ENCODE data around the gene ATP5PO. TPM values are rescaled to one million over a fixed set of nuclear protein-coding genes. Genes with fewer than 3 reads are reported as not detected.

Gene ATP5PO, protein sequence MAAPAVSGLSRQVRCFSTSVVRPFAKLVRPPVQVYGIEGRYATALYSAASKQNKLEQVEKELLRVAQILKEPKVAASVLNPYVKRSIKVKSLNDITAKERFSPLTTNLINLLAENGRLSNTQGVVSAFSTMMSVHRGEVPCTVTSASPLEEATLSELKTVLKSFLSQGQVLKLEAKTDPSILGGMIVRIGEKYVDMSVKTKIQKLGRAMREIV
- 100 to 1,000 TPM; 135 to 179 (median 176) TPM for total RNA-seq

DNA sequence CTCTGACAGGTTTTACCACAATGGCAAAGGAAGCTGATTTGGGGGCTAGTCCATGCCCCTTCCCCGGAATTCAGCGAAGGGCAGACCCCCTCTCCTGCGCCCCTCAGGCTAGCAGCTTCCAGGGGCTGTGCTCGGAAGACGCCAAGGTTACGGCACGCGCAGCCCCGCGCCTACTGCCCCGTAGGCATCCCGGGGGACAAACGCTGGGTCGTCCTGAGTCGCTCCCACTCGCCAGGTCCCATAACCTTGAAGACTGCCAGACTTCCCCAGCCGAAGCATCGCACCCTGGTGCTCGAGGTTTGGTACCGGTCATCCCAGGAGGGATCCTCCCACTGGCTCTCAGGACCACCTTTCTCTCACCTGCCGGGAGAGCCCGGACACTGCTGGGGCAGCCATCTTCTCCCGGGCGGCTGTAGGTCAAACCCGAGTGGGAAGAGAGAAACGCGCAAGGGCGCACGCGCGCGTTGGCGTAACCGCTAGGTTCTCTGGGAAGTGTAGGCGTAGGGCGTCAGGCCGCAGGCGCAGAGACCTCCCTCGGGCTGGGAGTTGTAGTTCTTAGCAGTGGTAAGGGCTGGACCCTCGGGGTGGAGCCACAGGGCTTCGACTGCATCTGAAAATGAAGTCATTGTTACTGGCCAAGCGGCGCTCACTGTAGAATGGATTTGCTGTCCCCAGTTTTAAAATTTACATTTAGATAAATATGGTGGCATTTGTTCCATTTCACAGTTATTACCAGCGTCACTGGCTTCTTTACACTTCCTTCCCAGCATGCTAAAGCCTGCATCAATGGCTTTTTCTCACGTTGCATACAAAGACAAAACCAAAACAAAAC lies at the start of gene ATP5PO:
Gene ATP5PO (minus strand): TSS at position 437 of the 832 bp plus-strand sequence. CDS start 41 bp downstream, at position 396.
- no peaks in the 10 kb centered on the region for H3K27me3 Mint-ChIP-seq (ENCODE audit: low read depth)

DNA sequence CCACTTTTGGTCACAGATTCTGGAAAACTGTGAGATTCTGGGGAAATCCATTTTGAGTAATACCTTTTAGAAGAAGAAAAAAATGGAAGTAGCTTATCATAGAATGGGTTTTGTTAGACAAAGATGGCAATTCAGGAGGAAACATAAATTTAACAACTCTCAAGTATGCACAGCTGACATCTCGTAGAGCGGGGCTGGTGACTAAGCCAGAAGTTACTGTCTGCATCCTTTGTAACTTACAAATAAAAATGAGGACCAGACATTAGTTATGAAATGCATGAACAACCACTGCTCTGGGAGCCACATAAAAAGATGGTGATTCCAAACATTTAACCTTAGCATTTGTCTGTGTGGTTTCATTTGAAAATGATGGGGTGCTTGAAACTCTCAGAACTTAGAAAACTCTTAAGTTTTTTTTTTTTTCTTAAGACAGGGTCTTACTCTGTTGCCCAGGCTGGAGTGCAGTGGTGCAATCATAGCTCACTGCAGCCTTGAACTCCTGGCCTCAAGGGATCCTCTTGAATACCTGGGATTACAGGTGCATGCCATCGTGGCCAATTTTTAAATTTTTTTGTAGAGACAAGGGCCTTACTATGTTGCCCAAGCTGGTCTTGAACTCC lies 49.2 kb upstream of the ATP5PO start:
- Mint-ChIP-seq H3K4me3 (no peak overlapping the region), H3K27me3 (ENCODE audit: low read depth) (no peaks in the 10 kb centered on the region), H3K9me3 (peaks cover 1% of the 10 kb centered on the region), H3K4me1 (ENCODE audit: low read depth) (peaks cover 20% of the 10 kb centered on the region), H3K36me3 (ENCODE audit: insufficient read depth) (peaks cover 40% of the 10 kb centered on the region)
- no peak for DNase-seq
- no peak for ATAC-seq

More for the DNA sequence above, at the start of gene ATP5PO:
- peak within 1 kb of the TSS; percentile 98 for H3K4me3 Mint-ChIP-seq
- no peaks in the 10 kb centered on the region for H3K9me3 Mint-ChIP-seq
- DNase-seq (peak; percentile 94), ATAC-seq (peak; percentile 99)
- peaks cover 29% of the 10 kb centered on the region for H3K4me1 Mint-ChIP-seq (ENCODE audit: low read depth)
- peaks cover 18% of the 10 kb centered on the region for H3K36me3 Mint-ChIP-seq (ENCODE audit: insufficient read depth)

DNA sequence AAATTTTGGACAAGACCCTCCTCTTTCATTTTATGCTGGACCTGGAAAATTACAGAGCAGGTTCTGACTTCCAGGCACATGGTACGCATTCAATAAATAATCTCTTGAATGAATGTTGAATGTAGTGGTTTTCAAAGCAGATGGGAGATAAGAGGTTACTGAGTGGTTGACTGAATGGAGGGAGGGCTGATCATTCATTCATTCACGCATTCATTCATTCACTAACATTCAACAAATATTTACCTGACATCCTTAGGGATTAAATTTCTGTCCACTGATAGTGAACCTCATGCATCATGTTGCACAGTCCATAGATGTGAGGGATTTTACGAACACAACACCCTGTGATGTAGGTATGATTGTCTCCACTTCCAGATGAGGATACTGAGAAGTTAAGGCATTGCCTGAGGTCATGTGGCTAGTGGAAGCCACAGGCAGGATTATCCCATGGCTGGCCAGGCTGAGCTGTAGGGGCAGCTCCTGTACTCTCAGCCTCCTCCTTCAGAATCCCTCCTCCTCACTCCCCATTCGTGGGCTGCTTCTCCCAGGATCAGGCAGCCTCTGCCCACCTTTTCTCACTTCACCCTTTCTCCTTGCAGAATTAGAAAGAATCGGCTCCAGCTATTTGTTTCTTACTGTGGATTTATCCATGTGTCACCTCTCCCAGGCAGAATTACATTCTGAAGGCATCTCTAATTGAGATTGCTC lies 48.4 kb upstream of the ATP5PO start:
- Mint-ChIP-seq H3K27me3 (ENCODE audit: low read depth) (no peaks in the 10 kb centered on the region), H3K36me3 (ENCODE audit: insufficient read depth) (peaks cover 38% of the 10 kb centered on the region), H3K9me3 (peaks cover 8% of the 10 kb centered on the region), H3K4me3 (no peak overlapping the region), H3K4me1 (ENCODE audit: low read depth) (peaks cover 19% of the 10 kb centered on the region)
- DNase-seq (no peak), ATAC-seq (no peak)

DNA sequence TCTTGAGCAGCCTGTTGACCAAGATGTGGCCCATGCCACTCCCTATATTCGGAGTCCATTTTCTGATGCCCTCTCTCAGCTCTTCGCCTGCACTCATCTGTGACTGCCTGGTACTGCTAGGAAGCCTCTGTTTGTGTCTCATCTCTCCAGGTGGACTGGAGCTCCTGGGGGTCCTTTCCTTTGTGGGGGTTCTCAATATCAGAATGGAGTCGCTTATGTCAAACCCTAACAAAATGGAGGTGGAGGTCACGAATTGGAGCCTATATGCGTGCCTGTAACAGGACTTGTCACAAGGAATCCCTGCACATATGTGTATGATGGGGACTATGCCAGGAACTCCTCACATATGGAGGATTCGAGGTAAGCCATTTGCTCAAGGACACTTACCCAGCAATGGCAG lies 46.7 kb upstream of the ATP5PO start:
- DNase-seq (no peak), ATAC-seq (no peak)
- peaks cover 19% of the 10 kb centered on the region for H3K4me1 Mint-ChIP-seq (ENCODE audit: low read depth)
- no peak overlapping the region for H3K4me3 Mint-ChIP-seq
- H3K27me3 Mint-ChIP-seq (ENCODE audit: low read depth), result no peaks in the 10 kb centered on the region
- peaks cover 37% of the 10 kb centered on the region for H3K36me3 Mint-ChIP-seq (ENCODE audit: insufficient read depth)
- H3K9me3 Mint-ChIP-seq, result peaks cover 14% of the 10 kb centered on the region

DNA sequence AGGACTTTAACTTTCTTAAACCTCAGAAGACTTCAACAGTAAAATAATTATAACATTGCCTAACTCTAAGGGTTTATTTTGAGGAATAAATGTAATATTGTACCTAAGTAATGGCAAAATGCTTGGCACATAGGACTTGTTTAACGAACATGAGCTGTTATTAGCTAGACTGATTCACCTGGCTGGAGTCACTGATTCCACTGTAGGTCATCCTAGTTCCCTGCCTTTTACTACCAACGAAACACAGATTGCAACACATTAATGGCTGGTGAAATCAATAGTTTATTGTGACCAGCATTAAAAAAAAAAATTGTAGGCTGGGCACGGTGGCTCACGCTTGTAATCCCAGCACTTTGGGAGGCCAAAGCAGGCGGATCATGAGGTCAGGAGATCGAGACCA lies 45.5 kb upstream of the ATP5PO start:
- ATAC-seq (no peak), DNase-seq (no peak)
- Mint-ChIP-seq H3K4me1 (ENCODE audit: low read depth) (peaks cover 28% of the 10 kb centered on the region), H3K36me3 (ENCODE audit: insufficient read depth) (peaks cover 33% of the 10 kb centered on the region), H3K27me3 (ENCODE audit: low read depth) (no peaks in the 10 kb centered on the region), H3K4me3 (no peak overlapping the region), H3K9me3 (peaks cover 14% of the 10 kb centered on the region)

DNA sequence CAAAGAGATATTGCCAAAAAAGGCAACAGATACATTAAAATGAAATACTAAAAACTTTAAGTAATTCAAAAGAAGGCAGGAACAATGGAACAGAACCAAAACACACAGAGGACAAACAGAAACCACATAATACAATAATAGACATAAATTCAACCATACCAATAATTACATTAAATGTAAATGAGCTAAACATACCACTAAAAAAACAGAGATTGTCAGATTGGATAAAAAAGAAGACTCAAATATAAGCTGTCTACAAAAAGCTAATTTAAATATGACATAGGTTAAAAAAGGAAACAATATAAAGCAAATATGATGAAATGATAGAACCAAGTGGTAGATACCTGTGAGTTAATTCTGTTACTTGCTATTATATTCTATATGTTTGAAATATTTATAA lies 44.1 kb upstream of the ATP5PO start:
- DNase-seq (no peak), ATAC-seq (no peak)
- H3K36me3 Mint-ChIP-seq (ENCODE audit: insufficient read depth), result peaks cover 33% of the 10 kb centered on the region
- H3K9me3 Mint-ChIP-seq, result peaks cover 14% of the 10 kb centered on the region
- no peak overlapping the region for H3K4me3 Mint-ChIP-seq
- peaks cover 39% of the 10 kb centered on the region for H3K4me1 Mint-ChIP-seq (ENCODE audit: low read depth)
- no peaks in the 10 kb centered on the region for H3K27me3 Mint-ChIP-seq (ENCODE audit: low read depth)

DNA sequence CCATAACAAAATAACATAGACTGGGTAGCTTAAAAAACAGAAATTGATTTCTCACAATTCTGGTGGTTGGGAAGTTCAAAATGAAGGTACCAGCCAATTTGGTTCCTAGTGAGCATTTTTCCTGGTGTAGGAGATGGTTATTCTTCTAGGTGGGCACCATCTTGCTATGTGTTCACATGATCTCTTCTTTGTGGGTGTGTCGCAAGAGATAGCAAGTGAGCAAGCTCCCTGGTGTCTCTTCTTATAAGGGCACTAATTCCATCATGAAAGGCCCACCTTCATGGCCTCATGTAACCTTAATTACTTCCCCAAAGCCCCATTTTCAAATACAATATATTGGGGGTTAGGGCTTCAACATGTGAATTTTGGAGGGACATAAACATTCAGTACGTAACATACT lies 38.8 kb upstream of the ATP5PO start:
- Mint-ChIP-seq H3K4me1 (ENCODE audit: low read depth) (peaks cover 61% of the 10 kb centered on the region), H3K36me3 (ENCODE audit: insufficient read depth) (peaks cover 10% of the 10 kb centered on the region), H3K4me3 (no peak overlapping the region), H3K9me3 (peaks cover 9% of the 10 kb centered on the region), H3K27me3 (ENCODE audit: low read depth) (no peaks in the 10 kb centered on the region)
- no peak for ATAC-seq
- DNase-seq, result no peak

DNA sequence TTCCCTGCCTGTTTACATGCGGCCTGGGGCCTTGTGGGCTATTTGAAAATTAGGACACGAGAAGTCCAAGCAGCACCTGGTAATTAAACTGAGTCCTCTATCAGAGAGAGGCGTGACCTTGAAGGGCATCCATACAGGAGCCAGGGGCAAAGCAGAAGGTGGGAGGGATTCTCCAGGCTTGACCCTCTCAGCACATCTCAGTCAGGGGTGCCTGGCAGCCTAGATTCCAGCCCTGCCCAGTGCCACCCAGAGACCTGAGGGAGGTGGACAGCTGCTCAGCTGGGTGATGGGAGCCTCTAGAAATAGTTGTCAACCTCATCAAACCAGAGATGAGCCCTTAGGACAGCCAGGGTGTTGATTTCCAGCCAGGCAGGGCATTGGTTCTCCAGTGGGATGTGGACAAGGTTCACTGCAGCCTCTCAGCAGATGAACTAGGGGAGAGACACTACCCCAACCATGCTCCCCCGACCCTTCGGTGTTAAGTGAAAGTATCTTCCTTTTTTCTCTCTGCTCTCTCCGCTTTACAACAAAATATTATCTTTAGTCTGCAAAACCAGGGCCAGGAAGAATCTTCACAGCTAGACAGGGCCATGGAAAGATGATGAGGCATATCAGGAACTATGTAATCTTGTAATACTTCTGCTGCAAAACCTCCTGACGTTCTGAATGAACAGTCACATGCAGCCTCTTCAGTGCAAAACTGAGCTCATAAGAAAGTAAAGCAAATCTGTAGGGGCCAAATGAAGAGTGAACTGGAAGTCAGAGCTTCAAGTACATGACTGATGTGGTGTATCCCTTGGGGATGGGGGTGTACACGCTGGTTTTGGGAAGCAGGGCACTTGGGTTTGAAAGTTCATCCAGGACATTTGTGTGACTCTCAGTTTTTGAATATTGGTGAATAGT lies 35.9 kb upstream of the ATP5PO start:
- ATAC-seq (no peak), DNase-seq (no peak)
- peaks cover 80% of the 10 kb centered on the region for H3K4me1 Mint-ChIP-seq (ENCODE audit: low read depth)
- no peaks in the 10 kb centered on the region for H3K9me3 Mint-ChIP-seq
- H3K36me3 Mint-ChIP-seq (ENCODE audit: insufficient read depth), result peaks cover 2% of the 10 kb centered on the region
- H3K4me3 Mint-ChIP-seq, result peak overlapping the region; percentile 20
- H3K27me3 Mint-ChIP-seq (ENCODE audit: low read depth), result no peaks in the 10 kb centered on the region

DNA sequence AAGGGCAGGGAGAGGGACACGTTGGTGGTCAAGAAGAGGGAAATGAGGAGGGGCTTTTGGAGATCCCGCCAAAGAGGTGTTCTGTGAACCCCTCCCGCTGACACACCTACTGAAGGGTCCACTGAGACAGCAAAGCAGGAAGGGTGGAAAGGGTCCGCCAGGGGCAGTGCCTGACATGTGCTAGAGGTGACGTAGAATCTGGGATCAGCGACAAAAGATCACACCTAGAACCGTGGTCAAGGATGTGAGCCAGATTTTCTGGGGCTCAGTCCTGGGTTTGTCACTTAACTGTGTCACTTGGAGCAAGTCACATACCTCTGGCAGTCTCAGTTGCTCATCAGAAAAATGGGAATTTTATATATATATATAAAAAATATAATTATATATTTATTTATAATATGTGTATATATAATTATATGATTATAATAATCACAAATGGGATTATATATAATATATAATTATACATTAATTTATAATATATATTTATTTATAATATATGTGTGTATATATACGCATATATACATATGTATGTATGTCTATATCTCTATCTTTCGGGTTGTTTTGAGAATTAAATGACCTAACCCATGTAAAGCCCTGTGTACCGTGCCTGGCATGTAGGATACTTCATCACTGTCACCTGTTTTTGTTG lies 35.0 kb upstream of the ATP5PO start:
- peak overlapping the region; percentile 50 for H3K4me3 Mint-ChIP-seq
- H3K36me3 Mint-ChIP-seq (ENCODE audit: insufficient read depth), result peaks cover 2% of the 10 kb centered on the region
- H3K27me3 Mint-ChIP-seq (ENCODE audit: low read depth), result no peaks in the 10 kb centered on the region
- no peak for ATAC-seq
- DNase-seq, result no peak
- no peaks in the 10 kb centered on the region for H3K9me3 Mint-ChIP-seq
- peaks cover 81% of the 10 kb centered on the region for H3K4me1 Mint-ChIP-seq (ENCODE audit: low read depth)

DNA sequence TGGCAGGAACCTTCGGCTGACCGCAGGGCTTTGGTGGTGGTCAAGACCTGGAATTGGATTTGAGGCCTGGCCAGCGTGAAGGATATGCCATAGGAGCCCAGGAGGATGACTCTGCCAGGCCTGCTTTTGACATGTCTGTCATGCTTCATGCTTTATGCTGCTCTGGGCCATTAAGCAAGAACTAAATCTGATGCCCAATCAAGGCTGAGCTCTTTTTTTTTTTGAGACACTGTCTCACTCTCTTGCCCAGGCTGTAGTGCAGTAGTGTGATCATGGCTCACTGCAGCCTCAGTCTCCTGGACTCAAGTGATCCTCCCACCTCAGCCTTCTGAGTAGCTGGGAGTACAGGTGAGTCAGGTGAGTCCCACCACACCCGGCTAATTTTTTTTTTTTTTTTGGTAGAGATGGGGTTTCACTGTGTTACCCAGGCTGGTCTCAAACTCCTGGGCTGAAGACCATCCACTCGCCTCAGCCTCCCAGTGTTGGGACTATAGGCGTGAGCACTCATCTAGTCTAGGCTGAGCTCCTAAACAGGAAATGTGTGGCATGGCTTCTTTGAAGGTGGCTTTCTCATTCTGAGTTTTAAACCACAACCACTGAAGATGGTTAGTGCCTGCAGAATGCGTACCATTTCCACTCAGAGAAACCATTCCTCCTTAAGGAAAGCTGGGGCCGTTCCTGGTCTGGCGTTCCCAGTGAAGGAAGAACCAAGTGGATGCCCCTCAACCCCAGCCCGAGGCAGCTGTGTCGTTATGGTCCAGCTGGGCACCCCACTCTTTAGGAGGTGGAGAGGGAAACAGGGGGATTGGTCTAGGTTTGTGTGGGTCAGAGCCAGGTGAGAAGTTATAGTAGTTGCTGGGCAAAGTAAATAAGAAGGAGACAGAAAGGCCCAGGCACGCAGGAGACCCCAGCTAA lies 34.2 kb upstream of the ATP5PO start:
- Mint-ChIP-seq H3K36me3 (ENCODE audit: insufficient read depth) (peaks cover 6% of the 10 kb centered on the region), H3K27me3 (ENCODE audit: low read depth) (no peaks in the 10 kb centered on the region), H3K4me3 (peak overlapping the region; percentile 50), H3K9me3 (peaks cover 2% of the 10 kb centered on the region), H3K4me1 (ENCODE audit: low read depth) (peaks cover 80% of the 10 kb centered on the region)
- peak; percentile 50 to 52 for ATAC-seq
- peak; percentile 26 for DNase-seq

DNA sequence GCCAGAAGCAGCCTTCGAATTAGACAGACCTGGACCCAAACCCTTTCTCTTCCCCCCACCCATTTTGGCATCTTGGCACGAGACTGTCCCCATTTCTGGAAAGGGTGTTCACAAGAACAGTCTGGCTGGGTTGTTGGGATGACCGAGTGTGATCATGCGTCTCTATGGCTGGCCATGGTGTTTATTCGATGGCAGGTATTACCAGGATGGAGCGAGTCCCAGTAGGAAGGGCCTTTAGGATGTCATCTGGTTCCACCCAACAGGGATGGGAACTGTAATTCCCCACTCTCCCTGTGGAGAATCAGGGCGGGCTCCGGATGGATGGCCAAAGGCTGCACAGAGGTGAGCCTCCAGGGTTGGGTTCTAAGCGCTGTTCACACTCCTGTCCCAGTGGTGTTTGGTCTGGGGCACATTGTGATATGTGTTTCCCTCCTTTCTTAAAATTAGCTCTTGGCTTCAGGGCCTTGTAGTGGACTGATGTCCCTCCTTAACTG lies 33.4 kb upstream of the ATP5PO start:
- Mint-ChIP-seq H3K27me3 (ENCODE audit: low read depth) (no peaks in the 10 kb centered on the region), H3K36me3 (ENCODE audit: insufficient read depth) (peaks cover 13% of the 10 kb centered on the region), H3K4me3 (peak overlapping the region; percentile 50), H3K4me1 (ENCODE audit: low read depth) (peaks cover 80% of the 10 kb centered on the region), H3K9me3 (peaks cover 5% of the 10 kb centered on the region)
- ATAC-seq (no peak), DNase-seq (no peak)
